Stomach (tissue), 9 donors: ENCODE results near the gene HIP1. TPM values are rescaled to one million over a fixed set of nuclear protein-coding genes. Genes with fewer than 3 reads are reported as not detected.

ENCODE experiments used
- DNase-seq, 2 donors: peaks; one replicate each; pipeline versions ENCODE4 v3.0.0 to v3.0.0-alpha.2; 2013 to 2019
- H3K27ac ChIP-seq, 5 donors: fragments of 200-600 bp in 4 of 5; sonication (generic) in 4 of 5; one replicate each; pipeline ENCODE4 v1.5.1; 2013 to 2019; ENCODE audit warnings: mild to moderate bottlenecking in 1 of 5, moderate library complexity in 1 of 5
- H3K27me3 ChIP-seq, 3 donors: fragments of 200-600 bp; sonication (generic); one replicate each; pipeline ENCODE4 v1.5.1; 2017 to 2019; ENCODE audit warnings: mixed run types in 1 of 3
- H3K36me3 ChIP-seq, 4 donors: fragments of 200-600 bp; sonication (generic); 1 replicate in 3 of 4; 2 replicates in 1 of 4; pipeline ENCODE4 v1.5.1; 2016 to 2019
- H3K4me1 ChIP-seq, 4 donors: fragments of 200-600 bp; sonication (generic); one replicate each; pipeline ENCODE4 v1.5.1; 2016 to 2019
- H3K4me3 ChIP-seq, 4 donors: fragments of 200-600 bp; sonication (generic) in 3 of 4; one replicate each; pipeline ENCODE4 v1.5.1; 2016 to 2019; ENCODE audit warnings: mild to moderate bottlenecking in 1 of 4
- H3K9me3 ChIP-seq, 4 donors: fragments of 200-600 bp; sonication (generic); one replicate each; pipeline ENCODE4 v1.5.1; 2016 to 2019
- EP300 ChIP-seq: sonication (generic); formaldehyde crosslinking; IDR thresholded peaks from one replicate; pipeline ENCODE4 v1.6.1; 2017; ENCODE audit warnings: antibody characterized with exemption
- POLR2A ChIP-seq, 4 donors: fragments of 450-650 bp; IDR thresholded peaks; one replicate each; pipeline ENCODE4 v1.6.1; 2016; ENCODE audit warnings: antibody characterized with exemption in 4 of 4, control low read depth in 2 of 4, mild to moderate bottlenecking in 1 of 4, moderate library complexity in 1 of 4
- POLR2AphosphoS5 ChIP-seq, 3 donors: sonication (generic); formaldehyde crosslinking; IDR thresholded peaks; one replicate each; pipeline ENCODE4 v1.6.1; 2016; ENCODE audit warnings: antibody characterized with exemption in 3 of 3
- whole genome bisulfite sequencing, 5 donors: extraction: QIAGEN DNeasy Blood & Tissue Kit in 3 of 5; methylation state at CpG; one replicate each; pipeline versions ENCODE4 v1.1.5 to v1.1.7; 2013 to 2018; 5-methylcytosine and 5-hydroxymethylcytosine counted together
- intact Hi-C: fragments of 100-400 bp; cut with DNase I; formaldehyde crosslinking; loops from one replicate; pipeline ENCODE4 v1.15.1; 2023; ENCODE audit warnings: low total_unique reads
- polyA plus RNA-seq, 3 donors: library from polyadenylated mRNA; stranded (reverse); fragments of 200-250 nt; gene quantifications; one replicate each; pipeline ENCODE4 v1.2.3, GENCODE V29; 2013
- total RNA-seq, 5 donors: library from RNA; depleted of rRNA; stranded (reverse); fragments of >200 nt; gene quantifications; one replicate each; pipeline versions ENCODE4 v1.1.0 to v1.2.3, GENCODE V29; 2014 to 2016
- TF ChIP-seq, protein P1 (sequence below), 7 experiments: fragments of 450-650 bp in 4 of 7; fragments of 200-600 bp in 3 of 7; sonication (generic) in 3 of 7; IDR thresholded peaks; one replicate each; pipeline ENCODE4 v1.5.1; 2016 to 2019; ENCODE audit warnings: antibody characterized with exemption in 7 of 7, control low read depth in 2 of 7, mild to moderate bottlenecking in 1 of 7
- donor health status: healthy with polysubstance abuse.
- donor health status: Bipolar disorder and iron deficiency.
- donor health status: healthy.

Gene HIP1
- total and polyA plus RNA-seq, 8 donors, result 2.8 to 15.8 (median 6.8) TPM

DNA sequence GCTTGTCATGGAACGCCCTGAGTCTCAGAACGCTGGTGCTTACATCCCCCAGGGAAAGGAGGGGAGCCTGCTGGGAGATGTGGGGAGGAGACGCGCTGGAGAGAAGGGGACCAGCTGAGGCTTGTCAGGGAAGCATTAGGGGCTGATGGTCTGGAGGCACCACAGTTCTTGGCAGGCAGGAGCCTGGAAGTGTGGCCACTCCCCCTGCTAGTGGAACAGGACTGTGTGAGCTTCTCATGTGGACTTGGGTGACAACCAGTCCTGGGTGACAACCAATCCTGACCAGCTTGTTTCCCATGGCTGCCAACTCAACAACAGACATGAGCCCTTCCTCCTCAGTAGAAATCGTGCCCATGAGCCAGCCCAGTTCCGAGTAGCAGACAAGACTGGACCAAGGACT lies 158.8 kb downstream of the HIP1 start:
- TF ChIP-seq, protein P1, sequence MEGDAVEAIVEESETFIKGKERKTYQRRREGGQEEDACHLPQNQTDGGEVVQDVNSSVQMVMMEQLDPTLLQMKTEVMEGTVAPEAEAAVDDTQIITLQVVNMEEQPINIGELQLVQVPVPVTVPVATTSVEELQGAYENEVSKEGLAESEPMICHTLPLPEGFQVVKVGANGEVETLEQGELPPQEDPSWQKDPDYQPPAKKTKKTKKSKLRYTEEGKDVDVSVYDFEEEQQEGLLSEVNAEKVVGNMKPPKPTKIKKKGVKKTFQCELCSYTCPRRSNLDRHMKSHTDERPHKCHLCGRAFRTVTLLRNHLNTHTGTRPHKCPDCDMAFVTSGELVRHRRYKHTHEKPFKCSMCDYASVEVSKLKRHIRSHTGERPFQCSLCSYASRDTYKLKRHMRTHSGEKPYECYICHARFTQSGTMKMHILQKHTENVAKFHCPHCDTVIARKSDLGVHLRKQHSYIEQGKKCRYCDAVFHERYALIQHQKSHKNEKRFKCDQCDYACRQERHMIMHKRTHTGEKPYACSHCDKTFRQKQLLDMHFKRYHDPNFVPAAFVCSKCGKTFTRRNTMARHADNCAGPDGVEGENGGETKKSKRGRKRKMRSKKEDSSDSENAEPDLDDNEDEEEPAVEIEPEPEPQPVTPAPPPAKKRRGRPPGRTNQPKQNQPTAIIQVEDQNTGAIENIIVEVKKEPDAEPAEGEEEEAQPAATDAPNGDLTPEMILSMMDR (IDR thresholded peaks at IDR 0.05), result no peak
- TF ChIP-seq EP300 (no peak), POLR2A (IDR thresholded peaks at IDR 0.05) (no peak), POLR2AphosphoS5 (IDR thresholded peaks at IDR 0.05) (no peak)
- Histone ChIP-seq H3K36me3 (peaks cover 4 to 70% (median 64%) of the 10 kb centered on the region in 4 donors), H3K27ac (no peak overlapping the region), H3K4me3 (no peak overlapping the region), H3K9me3 (no peaks in the 10 kb centered on the region), H3K4me1 (no peaks in the 10 kb centered on the region), H3K27me3 (no peaks in the 10 kb centered on the region)
- peak in 1 of 2 donors; percentile 66 for DNase-seq
- intact Hi-C loops, result no loop called here
- WGBS, 5 donors, result 70 to 84% (median 80%) methylated on average over 5 to 6 of the region's 6 CpGs

DNA sequence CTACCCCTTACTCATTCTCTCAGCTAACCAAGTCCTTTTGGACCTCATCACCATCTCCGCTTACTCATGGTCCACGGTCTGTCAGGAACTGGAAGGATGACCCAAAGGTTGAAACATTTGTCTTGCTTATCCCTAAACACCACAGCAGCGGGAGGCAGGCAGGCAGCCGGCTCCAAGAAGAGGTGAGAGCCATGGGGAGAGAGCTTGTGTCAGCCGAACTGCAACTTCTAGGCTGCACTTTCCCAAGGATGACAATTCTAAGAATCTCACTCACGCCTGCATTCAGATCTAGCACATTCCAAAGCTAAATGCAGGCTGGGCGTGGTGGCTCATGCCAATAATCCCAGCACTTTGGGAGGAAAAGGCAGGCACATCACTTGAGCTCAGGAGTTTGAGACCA lies 160.7 kb downstream of the HIP1 start:
- Histone ChIP-seq H3K27ac (no peak overlapping the region), H3K4me3 (no peak overlapping the region), H3K4me1 (no peaks in the 10 kb centered on the region), H3K9me3 (no peaks in the 10 kb centered on the region), H3K27me3 (no peaks in the 10 kb centered on the region), H3K36me3 (peaks cover 11 to 66% (median 56%) of the 10 kb centered on the region in 4 donors)
- DNase-seq, result no peak
- 93 to 97% (median 95%) methylated on average over 7 of the region's 7 CpGs for WGBS, 5 donors
- TF ChIP-seq EP300 (no peak), POLR2A (IDR thresholded peaks at IDR 0.05) (no peak), POLR2AphosphoS5 (IDR thresholded peaks at IDR 0.05) (no peak)
- TF ChIP-seq, protein P1 (IDR thresholded peaks at IDR 0.05), result no peak
- intact Hi-C loops, result no loop called here

DNA sequence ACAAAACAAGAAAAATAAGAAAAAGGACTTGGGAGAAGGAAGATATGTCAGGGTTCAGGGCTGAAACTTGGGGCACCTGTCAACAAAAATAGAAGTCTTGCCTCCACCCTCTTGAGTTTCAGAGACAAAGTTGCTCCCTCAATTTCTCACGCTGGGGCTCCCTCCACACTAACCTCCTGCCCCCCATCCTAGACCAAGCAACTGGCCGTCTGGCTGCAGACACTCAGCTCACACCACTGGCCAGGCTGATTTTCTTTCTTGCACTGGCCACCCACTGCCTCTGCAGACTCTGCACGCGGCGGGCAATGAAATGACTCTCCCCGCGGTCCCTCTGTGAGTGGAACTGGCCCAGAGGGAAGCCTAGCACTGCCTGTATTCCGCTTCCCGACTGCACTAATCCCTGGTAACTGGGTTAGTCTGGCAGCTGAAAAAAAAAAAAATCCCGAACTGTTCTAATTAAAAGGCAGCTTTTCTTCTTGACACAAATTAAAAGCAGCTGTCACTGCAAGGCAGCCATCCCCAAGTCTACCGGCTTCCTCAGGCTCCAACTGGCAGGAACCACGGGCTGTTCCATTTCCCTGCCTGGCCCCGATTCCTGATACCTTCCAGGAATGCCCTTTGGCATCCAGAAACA lies 163.1 kb downstream of the HIP1 start:
- intact Hi-C loops, result no loop called here
- Histone ChIP-seq H3K4me3 (no peak overlapping the region), H3K4me1 (no peaks in the 10 kb centered on the region), H3K27ac (no peak overlapping the region), H3K9me3 (no peaks in the 10 kb centered on the region), H3K27me3 (no peaks in the 10 kb centered on the region), H3K36me3 (peaks cover 19 to 59% (median 54%) of the 10 kb centered on the region in 4 donors)
- WGBS, 5 donors, result 88 to 92% (median 90%) methylated on average over 13 of the region's 13 CpGs
- no peak for TF ChIP-seq POLR2A (IDR thresholded peaks at IDR 0.05)
- no peak for TF ChIP-seq POLR2AphosphoS5 (IDR thresholded peaks at IDR 0.05)
- no peak for DNase-seq

DNA sequence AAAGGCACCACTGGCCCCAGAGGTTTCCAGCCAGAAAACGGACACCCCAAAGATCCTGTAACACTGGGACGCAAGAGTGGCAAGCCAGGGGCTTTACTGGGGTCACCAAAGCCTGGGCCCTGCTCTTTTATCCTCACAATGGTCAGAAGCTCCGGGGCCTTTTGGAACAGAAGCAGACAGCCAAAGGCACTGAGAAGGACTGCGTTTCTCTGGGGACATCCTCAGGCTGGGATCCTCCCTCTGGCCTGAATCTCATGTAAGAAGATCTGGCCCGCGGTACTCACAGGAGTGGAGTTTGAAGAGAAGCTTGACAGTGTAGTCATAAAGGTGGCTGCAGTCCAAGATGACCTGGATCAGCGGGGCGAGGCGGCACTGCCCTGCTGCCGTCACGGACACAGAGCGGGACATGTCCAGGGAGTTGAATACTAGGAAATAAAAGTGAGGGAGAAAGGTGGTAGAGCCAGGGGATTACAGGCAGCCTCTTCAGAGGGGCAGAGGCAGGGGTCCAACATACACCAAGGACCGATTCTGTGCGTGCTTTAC lies 165.2 kb downstream of the HIP1 start:
- H3K27me3 ChIP-seq, result no peaks in the 10 kb centered on the region
- no peaks in the 10 kb centered on the region for H3K4me1 ChIP-seq
- no peak for TF ChIP-seq EP300
- TF ChIP-seq, protein P1 (IDR thresholded peaks at IDR 0.05), result no peak
- TF ChIP-seq POLR2AphosphoS5 (IDR thresholded peaks at IDR 0.05), result no peak
- TF ChIP-seq POLR2A (IDR thresholded peaks at IDR 0.05), result no peak
- 92 to 96% (median 94%) methylated on average over 12 to 14 of the region's 14 CpGs for WGBS, 5 donors
- no peak overlapping the region for H3K4me3 ChIP-seq
- DNase-seq, result no peak
- peaks cover 19 to 54% (median 44%) of the 10 kb centered on the region in 4 donors for H3K36me3 ChIP-seq
- no peak overlapping the region for H3K27ac ChIP-seq
- intact Hi-C loops, result no loop called here
- no peaks in the 10 kb centered on the region for H3K9me3 ChIP-seq

DNA sequence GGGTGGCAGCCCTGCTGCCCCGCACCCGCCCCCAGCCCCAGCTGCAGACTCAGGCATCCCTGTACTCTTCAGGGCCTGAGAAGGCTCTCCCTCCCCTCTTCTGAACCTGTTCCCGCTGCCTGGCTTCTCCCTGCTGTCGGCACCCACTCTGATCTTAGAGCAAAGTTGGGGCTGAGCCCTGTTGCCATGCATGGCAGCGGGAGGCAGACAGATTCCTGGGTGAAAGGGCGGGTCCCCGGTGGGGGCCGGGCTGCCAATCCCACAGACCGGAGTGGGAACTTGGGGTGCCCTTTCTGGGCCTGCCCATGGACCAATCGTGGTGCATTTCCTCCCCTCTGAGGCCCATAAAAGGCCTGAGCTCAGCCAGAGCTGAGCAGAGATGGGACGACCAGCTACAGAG lies 165.9 kb downstream of the HIP1 start:
- DNase-seq, result no peak
- H3K27ac ChIP-seq, result no peak overlapping the region
- intact Hi-C loops, result no loop called here
- TF ChIP-seq, protein P1 (IDR thresholded peaks at IDR 0.05), result no peak
- TF ChIP-seq POLR2AphosphoS5 (IDR thresholded peaks at IDR 0.05), result no peak
- TF ChIP-seq POLR2A (IDR thresholded peaks at IDR 0.05), result no peak
- no peak for TF ChIP-seq EP300
- H3K4me3 ChIP-seq, result no peak overlapping the region
- H3K27me3 ChIP-seq, result no peaks in the 10 kb centered on the region
- WGBS, 5 donors, result 87 to 98% (median 94%) methylated on average over 8 to 11 of the region's 11 CpGs
- H3K9me3 ChIP-seq, result no peaks in the 10 kb centered on the region
- H3K36me3 ChIP-seq, result peaks cover 19 to 54% (median 51%) of the 10 kb centered on the region in 4 donors
- H3K4me1 ChIP-seq, result no peaks in the 10 kb centered on the region
